ENCODE results near the gene CELSR1. TPM values are rescaled to one million over a fixed set of nuclear protein-coding genes. Genes with fewer than 3 reads are reported as not detected.
"Not testable (repeated sequence)": the region's sequence is repeated elsewhere in the genome, so short reads cannot be mapped to it uniquely, and the experiment has no call there.

Gene CELSR1
- total and polyA plus RNA-seq, 5 donors = 5.5 to 7.9 (median 5.7) TPM

DNA sequence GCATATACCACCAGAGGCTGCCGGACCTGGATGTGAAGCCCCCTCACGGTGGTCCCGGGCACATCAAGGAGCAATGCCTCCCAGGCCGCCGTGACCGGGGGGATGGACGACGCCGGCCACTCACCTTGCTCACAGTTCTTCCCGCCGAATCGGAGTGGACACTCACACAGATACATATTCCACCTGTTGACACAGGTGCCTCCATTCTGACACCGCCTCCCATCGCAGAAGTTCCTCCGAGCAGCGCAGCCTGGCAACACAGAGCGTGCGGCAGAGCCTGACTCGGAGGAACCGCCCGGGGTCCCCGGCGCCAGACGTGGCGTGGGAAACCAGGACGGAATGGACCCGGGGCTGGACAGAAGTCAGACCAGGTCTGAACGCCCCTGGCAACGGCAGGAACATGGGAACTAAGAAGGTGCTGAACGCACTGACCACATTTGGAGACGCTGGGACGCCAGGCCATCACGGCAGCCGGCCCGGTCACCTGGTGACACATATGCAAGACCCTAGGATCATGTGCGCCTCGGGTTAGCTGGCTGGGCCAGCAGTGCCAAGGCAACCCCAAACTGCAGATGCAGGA lies 127.7 kb downstream of the CELSR1 start:
- Histone ChIP-seq H3K27me3 (ENCODE audit: control insufficient read depth, insufficient read depth) (no peaks in the 10 kb centered on the region), H3K4me3 (ENCODE audit: low read length) (no peak overlapping the region), H3K4me1 (ENCODE audit: control insufficient read depth, insufficient read depth, low read length) (no peaks in the 10 kb centered on the region), H3K27ac (ENCODE audit: low read length) (no peak overlapping the region), H3K9me3 (ENCODE audit: control insufficient read depth, low read length) (no peaks in the 10 kb centered on the region)
- 93% methylated on average over 37 of the region's 37 CpGs for whole genome bisulfite sequencing
- peak in 2 of 3 donors; percentile 45 to 52 for DNase-seq
- ATAC-seq = no peak
- intact Hi-C loops (cut with DNase I) = no loop called here

GRCh38 chr22:46408568-46409506 lies 128.6 kb downstream of the CELSR1 start:
- Histone ChIP-seq H3K27ac (ENCODE audit: low read length) (no peak overlapping the region), H3K27me3 (ENCODE audit: control insufficient read depth, insufficient read depth) (no peaks in the 10 kb centered on the region), H3K4me3 (ENCODE audit: low read length) (no peak overlapping the region), H3K9me3 (ENCODE audit: control insufficient read depth, low read length) (no peaks in the 10 kb centered on the region), H3K4me1 (ENCODE audit: control insufficient read depth, insufficient read depth, low read length) (no peaks in the 10 kb centered on the region)
- intact Hi-C loops (cut with DNase I) = no loop called here
- WGBS = 80% methylated on average over 41 of the region's 41 CpGs
- peak in 2 of 3 donors; percentile 33 to 49 for DNase-seq
- no peak for ATAC-seq

DNA sequence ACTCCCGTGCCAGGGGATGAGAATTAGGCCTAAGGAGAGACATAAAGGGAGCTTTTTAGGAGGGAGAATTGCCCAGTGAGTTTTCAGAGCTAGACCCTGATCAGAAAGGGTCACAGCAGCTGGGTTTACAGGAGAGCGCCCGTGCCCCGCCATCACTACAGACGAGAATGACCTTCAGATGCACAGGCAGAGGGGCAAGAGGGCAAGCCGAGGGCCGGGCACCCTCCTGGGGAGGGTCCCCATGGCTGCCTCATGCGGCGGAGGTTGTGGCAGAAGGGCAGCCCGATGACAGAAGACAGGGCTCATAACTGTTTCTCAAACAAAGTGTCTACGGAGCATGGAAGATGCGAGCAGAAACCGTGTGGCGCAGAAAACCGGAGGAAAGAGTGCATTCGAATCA lies 129.7 kb downstream of the CELSR1 start:
- no peak for ATAC-seq
- no peaks in the 10 kb centered on the region for H3K4me1 ChIP-seq (ENCODE audit: control insufficient read depth, insufficient read depth, low read length)
- 89% methylated on average over 16 of the region's 16 CpGs for WGBS
- no peak overlapping the region for H3K27ac ChIP-seq (ENCODE audit: low read length)
- H3K9me3 ChIP-seq (ENCODE audit: control insufficient read depth, low read length) = no peaks in the 10 kb centered on the region
- intact Hi-C loops (cut with DNase I) = no loop called here
- H3K4me3 ChIP-seq (ENCODE audit: low read length) = no peak overlapping the region
- DNase-seq = peak in 2 of 3 donors; percentile 31 to 40
- H3K27me3 ChIP-seq (ENCODE audit: control insufficient read depth, insufficient read depth) = no peaks in the 10 kb centered on the region

- Histone ChIP-seq H3K4me3 (ENCODE audit: low read length) (no peak overlapping the region), H3K27me3 (ENCODE audit: control insufficient read depth, insufficient read depth) (no peaks in the 10 kb centered on the region), H3K27ac (ENCODE audit: low read length) (no peak overlapping the region), H3K9me3 (ENCODE audit: control insufficient read depth, low read length) (no peaks in the 10 kb centered on the region), H3K4me1 (ENCODE audit: control insufficient read depth, insufficient read depth, low read length) (no peaks in the 10 kb centered on the region)
- ATAC-seq (peak in 1 of 2 donors; percentile 14), DNase-seq (peak in 1 of 3 donors; percentile 38)
- intact Hi-C loops (cut with DNase I) = no loop called here
- WGBS = 72% methylated on average over 15 of the region's 15 CpGs
Observed at GRCh38 chr22:46406791-46407190, 130.6 kb downstream of the CELSR1 start.

- Histone ChIP-seq H3K9me3 (ENCODE audit: control insufficient read depth, low read length) (no peaks in the 10 kb centered on the region), H3K27ac (ENCODE audit: low read length) (no peak overlapping the region), H3K4me3 (ENCODE audit: low read length) (no peak overlapping the region), H3K27me3 (ENCODE audit: control insufficient read depth, insufficient read depth) (no peaks in the 10 kb centered on the region), H3K4me1 (ENCODE audit: control insufficient read depth, insufficient read depth, low read length) (no peaks in the 10 kb centered on the region)
- ATAC-seq = peak; percentile 80 to 85
- intact Hi-C loops (cut with DNase I) = no loop called here
- WGBS = 67% methylated on average over 8 of the region's 8 CpGs
- DNase-seq = peak in 2 of 3 donors; percentile 68 to 81
Observed at GRCh38 chr22:46406349-46406748, 131.1 kb downstream of the CELSR1 start.

DNA sequence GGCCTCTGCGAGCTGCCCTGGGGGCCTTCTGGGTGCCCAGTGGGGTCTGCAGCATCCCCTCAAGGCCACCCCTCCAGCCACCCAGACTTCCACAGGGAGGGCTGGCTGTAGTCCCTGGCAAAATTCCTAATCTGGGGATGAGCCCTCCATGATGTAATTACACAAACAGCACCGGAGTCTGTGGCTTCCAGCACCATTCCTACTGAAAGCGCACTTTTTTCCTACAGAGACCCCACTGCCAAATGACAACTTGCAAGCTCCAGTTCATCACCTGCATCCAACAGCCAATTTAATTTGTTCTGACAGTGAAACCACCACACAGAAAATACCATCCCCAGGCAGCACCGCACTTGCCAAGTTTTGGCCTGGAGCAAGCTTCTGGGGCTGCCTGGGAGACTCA lies 131.5 kb downstream of the CELSR1 start:
- WGBS = 74% methylated on average over 4 of the region's 4 CpGs
- Histone ChIP-seq H3K9me3 (ENCODE audit: control insufficient read depth, low read length) (no peaks in the 10 kb centered on the region), H3K4me3 (ENCODE audit: low read length) (no peak overlapping the region), H3K4me1 (ENCODE audit: control insufficient read depth, insufficient read depth, low read length) (no peaks in the 10 kb centered on the region), H3K27me3 (ENCODE audit: control insufficient read depth, insufficient read depth) (no peaks in the 10 kb centered on the region), H3K27ac (ENCODE audit: low read length) (no peak overlapping the region)
- DNase-seq (peak in 1 of 3 donors; percentile 10), ATAC-seq (no peak)
- intact Hi-C loops (cut with DNase I) = no loop called here

DNA sequence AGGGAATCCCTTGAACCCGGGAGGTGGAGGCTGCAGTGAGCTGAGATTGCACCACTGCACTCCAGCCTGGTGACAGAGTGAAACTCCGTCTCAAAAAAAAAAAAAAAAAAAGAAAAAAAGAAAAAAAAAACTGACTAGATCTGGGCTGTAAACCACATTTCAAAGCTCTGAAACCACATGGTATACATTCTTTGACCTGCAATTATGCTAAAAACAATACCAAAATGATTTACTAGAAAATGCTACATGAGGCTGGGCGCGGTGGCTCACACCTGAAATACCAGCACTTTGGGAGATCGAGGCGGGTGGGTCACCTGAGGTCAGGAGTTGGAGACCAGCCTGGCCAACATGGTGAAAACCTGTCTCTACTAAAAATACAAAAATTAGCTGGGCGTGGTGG lies 133.5 kb downstream of the CELSR1 start:
- H3K4me1 ChIP-seq (ENCODE audit: control insufficient read depth, insufficient read depth, low read length); ATAC-seq; H3K4me3 ChIP-seq (ENCODE audit: low read length); H3K27ac ChIP-seq (ENCODE audit: low read length); H3K27me3 ChIP-seq (ENCODE audit: control insufficient read depth, insufficient read depth); intact Hi-C loops (cut with DNase I); H3K9me3 ChIP-seq (ENCODE audit: control insufficient read depth, low read length): not testable (repeated sequence)
- peak in 1 of 3 donors; percentile 1 for DNase-seq
- WGBS = 86% methylated on average over 7 of the region's 7 CpGs

- intact Hi-C loops (cut with DNase I) = no loop called here
Observed at GRCh38 chr22:46402505-46402904, 134.9 kb downstream of the CELSR1 start.

DNA sequence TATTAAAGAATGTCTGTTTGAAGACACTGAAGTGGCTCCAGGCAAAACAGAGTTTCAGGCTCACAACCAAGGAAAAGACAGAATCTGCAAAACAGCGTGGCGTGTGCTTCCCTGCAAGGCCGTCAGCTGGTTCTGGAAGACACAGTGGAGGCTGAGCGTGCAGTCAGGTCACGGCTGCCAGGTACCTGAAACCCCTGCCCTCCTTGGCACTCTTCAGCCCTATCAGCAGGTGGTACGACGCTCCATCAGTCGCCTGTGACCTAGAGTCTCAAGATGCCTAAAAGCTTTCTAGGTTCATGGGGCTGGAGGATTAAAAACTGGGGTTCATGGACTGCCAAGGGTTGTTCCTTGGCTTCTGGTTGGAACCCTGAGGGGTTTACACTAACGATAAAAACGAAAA lies 136.1 kb downstream of the CELSR1 start:
- ATAC-seq (no peak), DNase-seq (peak in 1 of 3 donors; percentile 8)
- Histone ChIP-seq H3K4me1 (ENCODE audit: control insufficient read depth, insufficient read depth, low read length) (no peaks in the 10 kb centered on the region), H3K4me3 (ENCODE audit: low read length) (no peak overlapping the region), H3K27ac (ENCODE audit: low read length) (no peak overlapping the region), H3K27me3 (ENCODE audit: control insufficient read depth, insufficient read depth) (no peaks in the 10 kb centered on the region), H3K9me3 (ENCODE audit: control insufficient read depth, low read length) (no peaks in the 10 kb centered on the region)
- WGBS = 83% methylated on average over 10 of the region's 10 CpGs
- intact Hi-C loops (cut with DNase I) = no loop called here

More at GRCh38 chr22:46402505-46402904, 134.9 kb downstream of the CELSR1 start:
- Histone ChIP-seq H3K27ac (ENCODE audit: low read length) (no peak overlapping the region), H3K27me3 (ENCODE audit: control insufficient read depth, insufficient read depth) (no peaks in the 10 kb centered on the region), H3K4me3 (ENCODE audit: low read length) (no peak overlapping the region), H3K4me1 (ENCODE audit: control insufficient read depth, insufficient read depth, low read length) (no peaks in the 10 kb centered on the region), H3K9me3 (ENCODE audit: control insufficient read depth, low read length) (no peaks in the 10 kb centered on the region)
- ATAC-seq (no peak), DNase-seq (no peak)
- 61% methylated on average over 2 of the region's 2 CpGs for WGBS

GRCh38 chr22:46399251-46400024 lies 138.0 kb downstream of the CELSR1 start:
- intact Hi-C loops (cut with DNase I) = no loop called here
- Histone ChIP-seq H3K4me1 (ENCODE audit: control insufficient read depth, insufficient read depth, low read length) (no peaks in the 10 kb centered on the region), H3K9me3 (ENCODE audit: control insufficient read depth, low read length) (no peaks in the 10 kb centered on the region), H3K27ac (ENCODE audit: low read length) (no peak overlapping the region), H3K27me3 (ENCODE audit: control insufficient read depth, insufficient read depth) (no peaks in the 10 kb centered on the region), H3K4me3 (ENCODE audit: low read length) (no peak overlapping the region)
- 86% methylated on average over 16 of the region's 16 CpGs for WGBS
- DNase-seq (no peak), ATAC-seq (no peak)

GRCh38 chr22:46397951-46398350 lies 139.5 kb downstream of the CELSR1 start:
- Histone ChIP-seq H3K4me1 (ENCODE audit: control insufficient read depth, insufficient read depth, low read length) (no peaks in the 10 kb centered on the region), H3K4me3 (ENCODE audit: low read length) (no peak overlapping the region), H3K27ac (ENCODE audit: low read length) (no peak overlapping the region), H3K9me3 (ENCODE audit: control insufficient read depth, low read length) (no peaks in the 10 kb centered on the region), H3K27me3 (ENCODE audit: control insufficient read depth, insufficient read depth) (no peaks in the 10 kb centered on the region)
- peak in 1 of 2 donors; percentile 11 for ATAC-seq
- no peak for DNase-seq
- intact Hi-C loops (cut with DNase I) = no loop called here
- 85% methylated on average over 19 of the region's 19 CpGs for WGBS

All from right cardiac atrium (tissue), 5 donors.